Epithelial cell of prostate (primary cell): ENCODE results near the gene KLHL29.

Source experiments
- DNase-seq: peaks from one replicate; pipeline ENCODE4 v3.0.0-alpha.2; 2011; ENCODE audit warnings: low read depth, low spot score
- H3K27ac ChIP-seq: fragments of 450-650 bp; 2 replicates; pipeline ENCODE4 v1.5.1; 2017; ENCODE audit warnings: mild to moderate bottlenecking

Gene KLHL29

DNA sequence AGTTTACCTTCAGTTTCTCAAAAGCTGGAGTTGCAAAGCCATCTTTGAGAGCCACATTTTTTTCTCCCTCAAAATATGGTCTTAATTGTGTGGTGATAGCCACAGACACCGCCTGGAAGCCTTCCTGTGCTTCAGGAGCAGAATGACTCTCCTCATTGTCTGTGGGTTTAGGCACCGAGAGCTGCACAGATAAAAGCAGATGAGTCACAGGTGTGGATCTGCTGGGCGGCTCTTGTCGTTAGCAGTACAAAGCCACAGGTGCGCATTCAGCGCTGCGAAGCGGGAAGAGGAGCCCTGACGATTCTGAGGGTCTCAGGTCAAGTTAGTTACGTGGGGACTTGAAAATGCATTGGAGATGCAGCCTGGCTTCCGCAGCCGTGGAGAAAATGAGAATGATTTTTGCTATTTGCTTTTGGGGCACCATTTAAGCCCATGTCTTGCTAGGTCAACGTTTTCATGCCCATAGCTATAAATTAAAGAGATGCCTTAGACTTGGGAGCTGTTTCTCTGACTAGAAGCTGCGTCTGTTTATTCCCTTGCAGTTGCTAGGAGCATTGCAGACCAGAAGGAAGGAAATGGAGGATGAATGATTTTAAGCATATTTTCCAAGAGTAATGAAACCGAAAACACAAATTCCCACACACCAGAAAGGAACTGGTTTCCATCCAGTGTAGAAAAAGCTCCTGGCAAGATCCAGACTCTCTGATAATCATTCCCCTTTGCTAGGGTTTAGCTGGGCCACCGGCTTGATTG lies 51.5 kb downstream of the KLHL29 start:
- H3K27ac ChIP-seq, result no peak overlapping the region
- DNase-seq, result no peak

DNA sequence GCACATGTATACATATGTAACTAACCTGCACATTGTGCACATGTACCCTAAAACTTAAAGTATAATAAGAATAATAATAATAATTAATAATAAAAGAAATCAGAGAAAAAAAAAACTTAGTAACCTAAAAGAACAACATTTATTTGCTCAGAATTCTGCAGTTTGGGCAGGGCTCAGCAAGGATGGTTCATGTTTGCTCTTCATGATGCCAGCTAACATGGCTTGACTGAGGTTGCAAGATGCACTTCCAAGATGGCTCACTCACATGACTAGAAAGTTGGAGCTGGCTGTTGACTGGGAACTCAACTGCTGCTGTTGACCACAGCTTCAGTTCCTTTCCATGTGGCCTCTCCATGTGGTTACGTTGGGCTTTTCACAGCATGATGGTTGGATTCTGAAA lies 56.4 kb downstream of the KLHL29 start:
- DNase-seq, result no peak
- no peak overlapping the region for H3K27ac ChIP-seq

DNA sequence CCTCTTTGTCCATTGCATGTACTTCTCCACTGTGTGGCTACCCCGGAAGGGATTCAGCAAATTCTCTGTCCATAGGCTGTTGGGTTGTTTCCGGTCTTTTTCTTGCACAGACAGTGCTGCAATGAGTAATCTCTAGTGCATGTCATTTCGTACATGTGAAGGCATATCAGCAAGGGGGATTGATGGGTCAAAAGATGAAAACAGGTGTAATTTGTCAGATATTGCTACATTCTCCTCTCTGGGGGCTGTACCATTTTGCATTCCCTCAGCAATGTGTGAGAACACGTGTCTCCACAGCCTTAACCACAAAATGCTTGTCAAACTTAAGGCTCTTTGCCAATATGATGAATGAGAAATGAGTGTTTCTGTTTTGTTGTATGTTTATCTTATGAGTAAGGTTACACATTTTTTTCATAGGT lies 60.5 kb downstream of the KLHL29 start:
- H3K27ac ChIP-seq, result no peak overlapping the region

DNA sequence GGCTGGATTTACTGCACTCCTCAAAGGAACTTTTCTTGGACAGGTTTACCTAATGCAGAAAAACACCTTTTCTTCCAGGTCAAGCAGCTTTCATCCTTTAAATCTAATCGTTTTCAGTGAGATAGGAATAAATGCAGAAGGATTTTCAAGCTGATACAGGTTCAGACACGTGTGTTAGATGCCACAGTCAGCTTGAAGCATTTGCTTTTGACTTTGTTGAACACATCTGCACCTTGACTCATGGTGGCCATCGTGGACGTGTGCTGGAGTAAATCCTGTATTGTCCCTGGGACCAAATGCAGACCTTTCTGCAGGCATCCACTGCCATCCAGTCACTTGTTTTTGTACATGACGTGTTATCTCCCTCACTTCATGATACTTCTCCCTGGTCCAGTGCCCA lies 61.9 kb downstream of the KLHL29 start:
- DNase-seq, result no peak
- no peak overlapping the region for H3K27ac ChIP-seq

More for the DNA sequence above, 60.5 kb downstream of the KLHL29 start:
- DNase-seq, result peak; percentile 79

DNA sequence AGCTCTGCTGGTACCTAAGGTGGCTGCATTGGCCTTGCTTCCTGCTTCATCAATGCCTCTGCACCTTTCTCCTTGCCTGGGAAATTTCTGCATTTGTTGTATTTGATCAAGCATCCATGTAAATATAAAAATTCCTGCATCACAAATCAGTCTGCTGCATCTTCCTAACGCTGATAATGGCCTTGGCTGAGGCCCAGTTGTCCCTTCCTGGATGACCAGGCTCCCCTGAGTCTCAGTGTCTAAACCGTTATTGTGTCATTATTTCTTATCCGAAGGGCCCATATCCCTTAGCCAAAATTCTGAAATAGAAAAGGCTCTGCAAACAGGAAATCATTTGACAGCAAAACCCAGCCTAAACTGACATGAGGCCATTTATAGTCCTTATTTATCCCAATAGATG lies 62.4 kb downstream of the KLHL29 start:
- DNase-seq, result no peak
- no peak overlapping the region for H3K27ac ChIP-seq

DNA sequence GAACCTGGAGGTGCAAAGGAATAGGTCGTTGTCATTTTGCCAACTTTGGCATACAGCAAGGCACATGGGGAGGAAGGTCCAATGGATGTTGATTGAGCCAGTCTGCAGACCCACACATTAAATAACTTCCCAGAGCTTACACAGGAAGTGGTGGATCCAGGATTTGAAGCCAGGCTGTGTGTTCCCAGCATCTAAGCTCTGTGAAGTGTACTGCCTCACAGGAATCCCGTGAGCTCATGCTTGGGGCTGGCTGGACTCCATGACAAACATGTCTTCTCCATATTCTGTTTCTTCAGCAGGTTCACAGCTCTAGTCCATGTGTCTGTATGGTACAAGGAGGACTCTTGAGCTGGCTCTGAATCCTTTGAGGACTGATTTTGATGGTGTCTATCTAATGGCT lies 63.9 kb downstream of the KLHL29 start:
- DNase-seq, result no peak
- H3K27ac ChIP-seq, result no peak overlapping the region

DNA sequence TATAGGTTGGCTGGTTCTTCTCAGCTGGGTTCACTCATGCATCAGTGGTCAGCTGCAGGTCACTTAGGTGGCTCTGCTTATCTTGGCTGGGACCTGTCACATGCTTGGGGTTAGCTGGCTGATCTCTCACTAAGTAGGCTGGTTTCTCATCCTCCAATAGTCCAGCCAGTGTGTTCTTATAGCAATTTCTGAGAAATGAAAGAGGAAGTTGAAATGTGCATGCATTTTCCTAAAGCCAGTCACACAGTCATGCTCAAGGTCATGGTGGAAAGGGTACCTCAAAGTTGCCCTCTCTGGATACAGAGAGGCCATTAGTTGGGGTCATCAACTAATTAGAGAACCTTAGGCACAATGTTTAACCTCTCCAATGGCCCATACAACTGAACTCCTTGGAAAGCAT lies 64.4 kb downstream of the KLHL29 start:
- DNase-seq, result no peak
- no peak overlapping the region for H3K27ac ChIP-seq

DNA sequence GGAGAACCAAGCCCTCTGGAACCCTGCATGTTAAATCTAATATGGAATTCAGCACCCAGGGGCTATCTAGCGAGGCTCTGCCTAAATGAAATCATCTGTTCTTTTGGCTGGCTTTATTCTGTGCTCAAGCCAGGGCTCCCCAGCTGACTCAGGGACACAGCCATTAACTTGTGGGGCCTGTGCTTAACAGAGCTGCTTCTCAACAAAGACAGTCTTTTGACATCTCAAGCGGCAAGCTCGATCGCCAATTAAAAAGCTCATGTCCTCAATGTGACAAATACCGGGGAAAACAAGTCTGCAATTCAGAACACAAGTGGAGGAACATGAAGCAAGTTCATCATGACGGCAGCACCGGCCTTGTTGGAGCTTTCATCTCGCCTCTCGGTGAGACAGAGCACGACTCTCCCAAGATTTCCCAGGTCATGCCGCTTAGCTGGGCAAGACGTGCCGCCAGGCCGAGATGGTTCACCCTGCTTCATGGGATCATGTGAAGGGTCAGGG lies 64.9 kb downstream of the KLHL29 start:
- H3K27ac ChIP-seq, result no peak overlapping the region
- no peak for DNase-seq

DNA sequence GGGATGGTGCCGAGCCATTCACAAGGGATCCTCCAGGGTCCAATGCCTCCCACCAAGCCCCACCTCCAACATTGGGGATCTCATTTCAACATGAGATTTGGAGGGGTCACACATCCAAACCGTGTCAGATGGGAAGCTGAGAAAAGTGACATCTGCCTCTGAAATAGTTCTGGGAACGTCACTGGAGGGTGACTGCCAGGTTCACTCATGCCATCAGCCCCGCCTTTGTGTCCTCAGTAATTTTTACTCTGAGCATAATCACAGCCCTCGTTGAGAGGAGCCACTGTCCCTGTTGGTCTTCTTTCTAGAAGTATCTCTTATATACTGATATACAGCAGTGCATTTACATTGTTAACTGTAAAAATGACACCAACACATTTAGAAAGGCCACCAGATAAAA lies 67.4 kb downstream of the KLHL29 start:
- no peak for DNase-seq
- no peak overlapping the region for H3K27ac ChIP-seq

DNA sequence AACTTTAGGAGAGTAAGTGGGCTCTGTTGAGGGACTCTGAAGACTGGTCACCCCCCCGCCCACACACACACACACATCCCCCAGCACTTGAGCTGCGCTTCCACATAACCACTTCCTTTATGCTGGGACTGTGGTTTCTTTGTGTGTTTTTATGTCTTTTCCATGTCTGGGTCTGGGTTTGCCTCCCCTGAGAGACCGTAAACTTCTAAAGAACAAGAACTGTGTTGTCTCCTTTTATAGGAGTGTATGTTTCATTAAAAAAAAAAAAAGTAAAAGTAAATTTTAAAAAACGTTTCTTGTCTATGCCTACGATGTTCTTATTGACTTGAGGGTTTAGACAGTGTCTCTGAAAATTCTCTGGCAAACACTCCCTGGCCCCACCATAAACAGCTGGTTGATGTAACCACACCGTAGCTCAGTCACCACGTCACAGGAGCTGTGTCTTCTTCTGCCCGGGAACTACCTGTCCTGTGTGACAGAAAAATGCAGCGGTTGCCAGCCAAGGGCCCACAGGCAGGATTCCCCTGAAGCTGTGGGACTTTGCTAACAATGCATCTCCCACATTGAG lies 68.0 kb downstream of the KLHL29 start:
- DNase-seq, result no peak
- H3K27ac ChIP-seq, result no peak overlapping the region

DNA sequence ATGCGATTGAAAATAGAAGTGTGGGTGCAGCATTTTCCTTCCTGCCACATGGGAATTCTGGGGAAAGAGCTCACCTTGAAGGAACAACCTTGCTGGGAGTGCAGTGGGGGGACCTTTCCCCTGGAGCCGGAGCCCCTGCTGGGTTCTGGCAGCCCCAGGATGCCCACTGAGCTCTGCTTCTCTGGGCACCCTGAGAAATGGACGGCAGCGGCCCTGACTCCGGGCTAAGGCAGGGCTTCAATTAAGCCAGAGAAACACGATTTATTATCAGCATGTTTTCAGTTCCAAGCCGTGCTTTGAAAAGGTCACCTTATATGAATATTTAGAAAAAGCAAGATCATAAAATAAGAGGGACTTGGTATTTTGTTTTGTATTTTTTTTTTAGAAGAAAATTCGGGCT lies 68.5 kb downstream of the KLHL29 start:
- H3K27ac ChIP-seq, result no peak overlapping the region
- DNase-seq, result no peak

DNA sequence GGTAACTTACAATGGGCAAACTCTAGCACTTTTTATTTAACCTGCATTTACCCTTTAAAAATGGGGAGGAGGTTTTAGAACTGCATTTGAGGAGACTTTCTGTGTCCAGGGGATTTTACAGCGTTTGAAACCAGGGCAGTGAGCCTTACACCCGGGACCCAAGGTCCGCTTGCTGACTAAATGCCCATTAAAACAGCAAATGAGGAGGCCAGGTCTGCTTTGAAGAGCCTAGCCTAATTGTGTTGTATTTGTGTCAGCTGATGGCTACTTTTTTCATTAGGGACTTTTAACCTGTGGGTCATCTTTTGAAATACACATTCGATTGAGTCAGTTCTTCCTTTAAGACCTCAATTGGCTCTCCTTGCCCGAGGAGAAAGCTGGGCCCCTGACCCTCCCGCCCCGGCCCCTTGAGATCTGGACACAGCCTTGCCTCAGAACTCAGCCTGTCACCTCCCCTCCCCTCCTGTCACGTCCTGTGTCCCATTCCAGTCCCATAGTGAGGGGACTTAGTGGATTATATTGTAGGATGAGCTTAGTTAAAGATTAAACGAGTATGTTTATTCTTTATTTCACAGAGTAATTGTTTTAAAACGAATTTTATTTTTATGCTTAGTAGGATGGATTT lies 69.0 kb downstream of the KLHL29 start:
- no peak overlapping the region for H3K27ac ChIP-seq

DNA sequence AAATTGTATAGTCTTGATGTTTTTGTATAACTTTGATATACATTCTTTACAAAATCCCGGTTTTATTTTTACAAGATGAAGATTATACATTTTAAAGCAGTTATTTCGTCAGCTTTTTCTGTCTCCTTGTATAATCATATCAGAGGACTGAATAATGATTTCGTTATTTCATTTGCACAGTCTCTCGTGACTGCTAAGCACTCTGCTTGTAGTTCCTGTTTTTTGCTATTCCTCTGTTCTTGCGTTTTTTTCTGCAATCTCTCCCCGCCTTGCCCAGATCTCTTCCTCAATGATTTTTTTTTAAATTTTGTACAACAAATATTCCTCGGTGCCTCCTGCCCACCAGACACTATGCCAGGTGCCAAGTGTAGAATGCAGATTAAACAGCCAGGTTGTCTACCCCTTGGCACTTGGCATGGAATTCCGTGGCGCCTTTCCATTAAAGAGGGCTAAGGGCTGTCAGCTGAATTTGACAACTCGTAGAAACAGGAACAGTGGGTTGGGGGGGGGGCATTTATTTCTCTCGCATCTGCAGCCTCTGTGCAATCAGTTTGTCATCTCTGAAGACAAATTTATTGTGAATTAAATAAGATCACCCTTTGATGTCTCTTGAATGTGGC lies 69.6 kb downstream of the KLHL29 start:
- no peak overlapping the region for H3K27ac ChIP-seq
- DNase-seq, result no peak

More for the DNA sequence above, 69.0 kb downstream of the KLHL29 start:
- DNase-seq, result no peak

DNA sequence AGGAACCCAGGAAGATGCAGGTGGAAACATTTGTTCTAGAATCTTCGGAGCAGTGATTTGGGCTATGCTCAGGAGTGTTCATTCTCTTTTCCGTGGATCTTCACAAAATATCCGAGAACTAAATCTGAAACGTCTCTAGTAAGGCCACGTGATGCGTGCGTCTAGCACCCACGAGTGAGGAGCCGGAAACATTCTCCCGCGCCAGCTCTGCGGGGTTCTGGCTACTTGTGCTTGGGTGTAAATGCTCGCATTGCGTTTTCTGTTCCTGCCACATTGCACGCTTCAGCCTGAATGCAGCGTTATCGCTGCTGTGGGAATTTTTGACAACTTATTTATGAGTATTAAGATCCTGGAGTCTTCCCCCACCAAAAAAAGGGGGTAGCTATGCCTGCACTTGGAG lies 71.4 kb downstream of the KLHL29 start:
- no peak for DNase-seq
- H3K27ac ChIP-seq, result no peak overlapping the region

DNA sequence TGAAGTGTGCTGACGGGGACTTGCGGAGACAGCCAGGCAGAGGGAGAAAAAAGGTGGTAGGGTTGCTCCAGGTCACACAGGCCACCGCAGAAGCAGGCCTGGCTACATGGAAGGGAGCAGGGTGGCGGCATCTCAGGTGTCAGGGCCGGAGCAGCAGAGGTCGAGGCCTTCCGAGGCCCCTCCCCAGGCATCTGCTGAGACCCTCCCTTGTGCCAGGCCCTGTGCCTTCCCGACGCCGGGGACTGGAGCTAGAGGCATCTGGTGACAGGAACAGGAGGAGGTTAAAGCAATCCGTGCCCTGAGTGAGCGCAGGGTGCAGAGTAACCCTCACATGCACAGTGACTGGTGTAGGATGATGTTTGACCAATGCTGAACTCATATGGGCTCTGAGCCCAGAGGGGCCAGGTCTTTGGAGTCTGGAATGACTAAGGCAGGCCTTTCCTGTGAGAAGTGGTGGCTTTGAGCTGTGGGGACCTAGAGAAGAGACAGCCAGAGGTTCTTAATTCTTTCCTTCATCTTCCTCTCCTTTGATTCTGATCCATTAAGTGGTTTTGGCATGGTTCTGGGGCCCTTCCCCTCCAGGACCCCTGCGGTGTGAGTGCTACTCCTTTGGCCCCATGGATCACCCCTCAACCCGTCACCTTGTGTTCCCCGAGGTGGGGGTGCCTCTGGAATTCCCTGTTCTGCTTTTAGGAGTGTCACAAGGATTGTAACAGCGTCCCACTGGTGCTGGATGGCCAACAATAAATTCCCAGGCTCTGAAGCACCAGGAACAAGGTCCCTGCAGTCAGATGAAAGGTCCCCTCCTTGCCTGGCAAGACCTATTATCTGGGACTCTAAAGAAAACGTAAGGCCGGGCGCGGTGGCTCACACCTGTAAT lies 72.1 kb downstream of the KLHL29 start:
- no peak overlapping the region for H3K27ac ChIP-seq
- no peak for DNase-seq

DNA sequence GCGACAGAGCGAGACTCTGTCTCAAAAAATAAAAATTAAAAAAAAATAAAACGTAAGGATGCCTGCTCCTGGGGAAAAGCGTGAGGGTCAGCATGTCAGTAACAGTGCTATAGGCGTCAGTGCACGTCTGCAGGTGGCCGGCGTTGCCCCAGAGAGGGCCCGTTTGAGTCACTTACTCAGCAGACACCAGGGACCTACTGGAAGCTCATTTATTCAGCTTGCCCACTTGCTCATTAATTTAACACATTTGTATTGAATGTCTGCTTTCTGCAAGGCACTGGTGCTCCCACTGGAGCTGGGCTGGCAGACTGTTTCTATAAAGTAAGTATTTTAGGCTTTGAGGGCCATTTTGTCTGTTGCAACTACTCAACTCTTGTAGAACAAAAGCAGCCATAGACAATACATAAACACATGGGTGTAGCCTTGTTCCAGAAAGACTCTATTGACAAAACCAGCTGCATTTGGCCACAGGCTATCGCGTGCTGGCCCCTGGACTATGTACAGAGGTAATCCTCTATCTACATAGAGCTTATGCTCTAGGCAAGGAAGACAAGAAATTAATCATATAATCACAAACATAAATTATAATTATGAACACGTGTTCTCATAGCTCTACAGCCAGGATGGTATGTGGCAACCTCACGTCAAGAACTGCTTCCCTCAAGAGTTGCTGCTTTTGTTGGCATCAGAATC lies 73.2 kb downstream of the KLHL29 start:
- DNase-seq, result no peak
- H3K27ac ChIP-seq, result no peak overlapping the region

DNA sequence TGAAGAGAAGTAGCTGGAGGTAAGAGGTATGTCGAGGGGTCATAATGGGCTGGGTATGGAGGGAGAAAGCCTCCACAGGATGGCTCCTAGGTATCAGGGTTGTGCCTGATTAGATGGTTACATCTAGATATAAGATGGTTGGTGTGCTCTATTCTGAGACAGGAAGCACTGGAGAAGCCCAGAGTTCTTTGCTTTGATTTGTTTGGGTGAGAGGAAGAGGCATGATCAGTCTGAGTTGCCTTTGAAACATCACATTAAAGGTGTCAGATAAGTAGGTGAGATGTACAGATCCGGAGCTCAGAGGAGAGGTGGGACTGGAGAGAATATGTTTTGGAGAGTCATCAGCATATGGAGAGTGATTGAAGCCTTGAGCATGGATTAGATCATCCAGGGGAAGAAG lies 74.1 kb downstream of the KLHL29 start:
- DNase-seq, result no peak
- H3K27ac ChIP-seq, result no peak overlapping the region

DNA sequence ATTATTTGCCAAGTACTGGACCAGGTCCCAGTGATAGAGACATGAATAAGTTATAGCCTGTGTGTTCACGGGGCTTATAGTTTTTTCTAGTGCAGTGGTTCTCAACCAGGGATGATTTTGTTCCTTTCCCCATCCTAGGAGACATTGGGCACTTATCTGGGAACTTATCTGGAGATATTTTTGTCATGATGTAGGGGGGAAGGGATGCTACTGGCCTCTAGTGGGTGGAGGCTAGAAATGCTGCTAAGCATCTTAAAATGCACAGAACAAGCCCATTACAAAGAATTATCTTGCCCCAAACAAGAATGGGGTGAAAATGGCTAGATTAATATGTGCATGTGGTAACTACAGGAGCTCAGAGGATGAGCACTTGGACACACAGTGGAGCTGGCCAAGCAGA lies 75.2 kb downstream of the KLHL29 start:
- DNase-seq, result no peak
- no peak overlapping the region for H3K27ac ChIP-seq

DNA sequence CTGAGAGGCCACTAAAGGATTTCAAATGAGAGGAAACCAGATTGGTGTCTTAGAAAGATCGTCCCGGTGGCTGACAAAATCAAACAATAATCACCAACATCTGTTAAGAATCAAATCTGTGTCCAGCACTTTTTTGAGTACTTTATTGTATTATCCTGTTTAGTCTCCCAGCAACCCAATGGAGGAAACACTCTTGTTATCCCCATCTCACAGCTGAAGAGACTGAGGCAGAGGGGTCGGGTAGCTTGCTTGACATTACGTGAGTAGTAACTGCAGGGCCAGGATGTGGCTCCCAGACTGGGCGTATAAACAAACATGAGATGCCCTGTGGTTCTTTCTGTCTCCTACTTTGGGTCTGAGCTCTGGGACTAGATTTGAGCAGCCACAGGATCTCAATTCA lies 76.0 kb downstream of the KLHL29 start:
- DNase-seq, result no peak
- H3K27ac ChIP-seq, result no peak overlapping the region

DNA sequence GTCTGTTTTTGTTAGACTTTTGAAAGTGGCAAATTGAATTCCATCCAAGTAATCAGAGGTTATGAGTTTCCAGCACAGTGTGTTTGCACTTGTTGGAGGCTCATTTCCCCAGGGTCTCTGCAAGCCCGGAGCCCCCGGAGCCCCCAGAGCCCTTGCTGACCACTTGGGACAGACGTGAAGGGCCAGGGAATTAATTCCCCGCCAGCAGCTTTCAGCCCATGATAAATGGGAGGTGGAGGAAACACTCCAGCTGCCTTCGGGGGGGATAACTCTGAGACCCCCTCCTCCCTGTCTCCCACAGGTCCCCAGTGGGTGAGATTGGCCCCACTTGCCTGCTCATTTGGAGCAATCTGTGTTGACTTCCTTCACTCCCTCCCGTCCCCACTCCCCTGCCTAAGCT lies 79.2 kb downstream of the KLHL29 start:
- H3K27ac ChIP-seq, result no peak overlapping the region
- no peak for DNase-seq
